COLO668 (cell line): ENCODE measurements around the gene RHEX.
A peak's percentile ranks its signal among the peaks of the same experiment; 100 is the strongest.
"Not testable (repeated sequence)": the region's sequence is repeated elsewhere in the genome, so short reads cannot be mapped to it uniquely, and the experiment has no call there.

Source experiments
- DNase-seq: peaks from one replicate; lab custom pipeline; 2025; ENCODE audit not compliant: unreplicated experiment; lab: John Stamatoyannopoulos, UW

RHEX gene

DNA sequence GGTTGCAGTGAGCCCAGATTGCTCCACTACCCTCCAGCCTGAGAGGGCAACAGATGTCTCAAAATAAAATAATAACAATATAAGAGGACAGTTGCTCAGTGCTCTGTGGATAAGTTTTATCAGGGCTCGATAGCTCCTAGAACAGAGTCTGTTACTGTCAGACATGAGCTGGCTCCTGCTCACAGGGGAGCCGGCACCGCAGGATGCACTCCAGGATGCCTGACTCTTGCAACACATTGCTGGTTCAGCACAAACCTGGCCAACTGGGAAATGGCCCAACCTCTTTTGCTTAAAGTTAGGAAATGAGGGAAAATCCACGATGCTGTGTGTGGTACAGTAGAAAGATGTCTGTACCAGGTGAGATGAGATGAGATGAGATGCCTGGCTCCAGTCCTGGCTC, 23.5 kb upstream of the RHEX start:
- DNase-seq, result no peak

DNA sequence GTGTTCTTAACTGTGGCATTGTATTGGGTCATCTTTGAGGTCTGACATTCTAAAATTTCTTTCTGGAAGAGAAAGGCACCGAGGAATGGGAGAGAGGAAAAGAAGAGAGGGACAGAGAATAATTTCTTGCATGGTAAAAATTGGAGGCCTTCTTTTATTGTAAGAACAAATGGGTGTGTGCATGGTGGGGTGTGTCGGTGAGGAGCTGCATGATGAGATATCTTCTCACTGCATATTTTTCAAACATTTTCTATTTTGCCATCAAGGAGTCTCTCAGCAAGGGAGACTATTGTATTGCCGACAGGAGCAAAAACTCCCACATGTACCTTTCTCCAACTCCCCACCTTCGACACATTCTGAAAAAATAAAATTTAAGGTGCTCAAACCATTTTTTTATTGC, 22.8 kb upstream of the RHEX start:
- DNase-seq, result no peak

DNA sequence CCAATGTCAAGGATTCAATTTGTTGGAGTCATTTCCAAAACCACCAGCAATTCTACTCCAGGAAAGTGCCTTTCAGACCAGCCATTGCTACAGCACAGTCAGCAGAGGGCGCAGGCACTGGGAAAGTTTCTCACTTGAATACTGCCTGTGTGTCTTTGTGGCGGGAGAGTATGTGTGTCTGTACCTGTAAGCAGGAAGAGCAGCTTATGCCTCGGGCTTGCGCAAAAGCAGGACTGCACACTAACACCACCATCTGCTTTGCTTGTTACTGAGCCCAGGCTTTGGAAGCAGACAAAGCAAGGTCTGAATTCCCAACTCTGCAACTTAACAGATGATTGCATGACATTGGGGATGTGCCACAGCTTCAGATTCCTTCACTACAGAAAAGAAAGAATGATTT, 22.3 kb upstream of the RHEX start:
- peak; percentile 78 for DNase-seq

DNA sequence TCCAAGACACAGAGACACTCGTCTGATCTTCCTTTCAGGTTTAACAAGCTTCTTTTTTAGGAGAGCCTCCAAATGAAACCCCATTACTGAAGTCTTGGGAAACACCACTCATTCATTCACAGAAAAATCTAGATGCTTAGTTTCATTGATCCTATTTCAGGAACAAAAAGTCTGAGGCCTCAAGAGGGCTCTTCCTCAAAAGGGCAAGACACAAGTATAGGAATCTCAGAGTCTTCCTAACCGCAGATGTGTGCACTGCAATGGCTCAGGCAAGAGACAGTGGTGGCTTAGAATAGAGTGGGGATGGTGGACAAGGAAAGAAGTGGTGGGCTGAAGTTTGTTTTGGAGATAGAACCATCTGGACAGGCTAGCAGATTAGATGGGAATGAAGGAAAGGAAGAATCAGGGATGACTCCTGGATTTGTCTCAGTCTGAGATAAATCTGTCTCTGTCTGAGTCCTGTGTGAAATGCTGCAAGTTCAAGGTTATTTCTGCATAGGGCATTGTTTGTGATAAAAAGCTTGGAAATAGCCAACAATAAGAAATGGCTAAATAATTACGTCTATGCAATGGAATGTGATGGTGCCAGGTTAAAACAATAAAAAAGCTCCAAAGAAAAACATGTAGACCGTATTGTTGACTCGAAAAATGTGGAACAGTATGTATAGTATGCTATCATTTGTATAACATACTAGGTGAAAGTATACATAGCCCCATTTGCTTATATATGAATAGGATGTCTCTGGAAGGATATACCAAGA, 20.4 kb upstream of the RHEX start:
- DNase-seq, result no peak

DNA sequence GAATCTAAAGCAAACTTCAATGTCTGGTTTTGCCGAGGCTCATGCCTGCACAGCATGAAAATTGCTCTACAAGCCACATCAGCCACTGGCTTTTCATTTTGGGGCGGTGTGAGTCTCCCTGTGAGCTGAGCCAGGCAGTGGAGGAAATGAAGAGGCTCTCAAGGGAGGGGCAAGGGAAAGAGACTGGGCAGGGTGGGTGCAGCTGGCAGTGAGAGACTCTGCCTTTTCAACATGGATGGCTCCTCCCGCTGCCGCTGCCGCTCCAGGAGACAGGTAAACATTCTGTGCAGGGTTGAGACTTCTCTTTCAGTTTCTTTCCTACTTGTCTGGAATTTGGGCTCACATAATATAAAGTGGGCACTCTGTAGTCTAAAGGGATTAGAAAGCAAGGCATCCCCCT, 17.9 kb upstream of the RHEX start:
- no peak for DNase-seq

DNA sequence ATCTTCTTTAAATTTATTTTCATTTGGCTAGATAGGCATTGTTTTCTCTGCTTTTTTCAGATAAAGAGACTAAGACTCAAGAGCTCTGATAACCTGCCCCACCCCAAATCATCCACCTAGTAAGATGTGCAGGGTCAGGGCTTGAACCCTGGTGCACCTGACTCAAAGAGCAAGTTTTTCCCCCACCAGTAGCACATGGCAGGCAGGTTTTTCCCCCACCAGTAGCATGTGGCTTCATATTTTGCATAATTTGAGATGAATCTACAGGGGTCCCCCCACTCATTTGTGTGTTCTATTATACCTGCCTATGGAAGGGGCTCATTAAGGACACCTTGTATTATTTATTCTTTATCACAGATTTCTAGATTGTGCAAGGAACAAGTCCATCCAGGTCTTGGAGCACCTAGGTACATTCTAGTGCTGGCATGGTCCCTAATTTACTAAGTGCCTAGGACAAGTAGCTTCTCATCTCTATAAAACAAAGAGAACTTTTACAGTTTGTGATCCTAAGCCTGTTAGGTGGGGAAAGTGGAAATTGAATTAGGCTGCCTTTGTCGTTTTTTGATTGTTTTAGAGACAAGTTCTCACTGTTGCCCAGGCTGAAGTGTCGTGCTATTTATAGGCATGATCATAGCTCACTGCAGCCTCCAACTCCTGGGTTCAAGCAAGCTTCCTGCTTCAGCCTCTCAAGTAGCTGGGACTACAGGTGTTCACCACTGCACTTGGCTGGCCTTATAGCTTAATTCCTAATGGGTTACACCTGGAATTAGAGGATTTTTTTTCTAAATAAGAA, 16.1 kb upstream of the RHEX start:
- DNase-seq, result no peak

DNA sequence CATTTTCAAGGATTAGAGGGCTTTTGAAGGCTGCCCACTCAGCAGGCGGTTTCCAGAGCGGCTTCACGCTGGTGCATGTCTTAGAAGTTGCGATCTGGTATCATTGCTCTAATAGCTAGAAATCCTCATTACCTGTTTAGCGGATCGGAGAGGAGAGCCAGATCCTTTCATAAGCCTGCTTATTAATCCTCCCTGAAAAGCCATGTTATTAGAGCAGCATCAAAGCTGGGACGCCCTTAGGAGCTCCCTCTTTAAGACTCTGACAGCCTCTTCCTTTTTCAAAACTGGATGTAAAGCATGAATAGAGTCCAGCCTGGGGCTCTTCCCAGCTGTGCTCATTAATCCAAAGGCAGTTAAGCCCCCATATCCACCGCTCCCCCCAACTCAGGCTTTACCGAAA, 15.4 kb upstream of the RHEX start:
- DNase-seq, result no peak

DNA sequence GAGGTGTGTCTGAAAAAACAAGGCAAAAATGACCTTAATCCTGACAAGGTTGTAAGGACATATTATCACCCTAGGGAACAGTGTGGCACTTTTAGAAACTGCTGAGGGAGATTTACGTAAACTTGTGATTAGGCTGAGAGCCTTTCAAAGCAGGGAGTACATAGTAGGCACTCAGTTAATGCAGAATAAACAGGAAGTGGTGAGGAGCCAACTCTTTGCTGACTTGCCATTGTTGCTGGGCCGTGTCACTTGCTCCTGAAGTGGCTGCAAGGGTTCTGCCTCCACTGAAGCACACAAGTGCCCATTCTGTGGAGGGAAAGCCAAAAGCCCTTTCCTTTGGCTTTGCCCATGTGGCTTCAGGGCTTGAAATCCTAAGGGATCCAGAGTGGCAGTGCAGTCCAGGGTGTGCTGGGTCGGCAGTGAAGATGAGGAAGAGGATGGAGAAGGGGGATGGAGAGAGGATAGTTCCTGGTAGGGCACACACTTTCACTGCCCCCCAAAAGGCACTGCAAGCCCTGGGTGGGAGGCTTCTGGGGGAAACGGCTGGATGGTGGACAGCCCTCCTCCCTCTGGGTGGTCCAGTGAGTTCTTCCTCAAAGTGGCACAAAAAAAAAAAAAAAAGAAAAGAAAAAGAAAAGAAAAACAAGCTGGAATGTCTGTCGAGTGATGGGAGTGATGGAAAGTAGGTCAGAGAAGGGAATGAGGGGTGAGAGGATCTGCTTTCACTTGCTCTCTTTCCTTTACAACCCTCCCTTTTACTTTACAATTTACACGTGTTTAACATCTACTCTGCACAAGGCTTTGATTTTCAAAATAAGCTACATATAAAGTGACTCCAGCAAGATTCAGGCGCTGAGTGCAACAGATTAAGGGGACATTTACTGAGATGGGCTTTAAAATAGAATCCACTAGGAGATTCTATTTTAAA, 13.7 kb upstream of the RHEX start:
- DNase-seq, result no peak

DNA sequence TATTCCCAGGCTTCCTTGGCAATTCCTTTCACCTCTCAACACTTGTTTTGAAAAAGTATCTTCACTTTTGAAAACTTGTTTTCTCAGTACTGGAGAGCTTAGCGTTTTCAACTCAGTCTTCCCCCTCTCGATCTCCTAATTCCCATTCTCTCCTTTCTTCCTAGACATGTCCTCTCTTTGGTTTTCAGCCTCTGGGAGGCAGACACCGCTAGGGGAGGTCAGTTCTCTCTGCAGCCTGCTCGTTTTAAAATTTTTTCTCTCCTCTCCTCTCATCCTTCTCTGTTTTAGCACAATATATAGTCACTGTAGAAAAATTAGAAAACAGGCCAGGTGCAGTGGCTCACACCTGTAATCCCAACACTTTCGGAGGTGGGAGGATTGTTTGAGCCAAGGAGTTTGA, 12.6 kb upstream of the RHEX start:
- DNase-seq, result no peak

DNA sequence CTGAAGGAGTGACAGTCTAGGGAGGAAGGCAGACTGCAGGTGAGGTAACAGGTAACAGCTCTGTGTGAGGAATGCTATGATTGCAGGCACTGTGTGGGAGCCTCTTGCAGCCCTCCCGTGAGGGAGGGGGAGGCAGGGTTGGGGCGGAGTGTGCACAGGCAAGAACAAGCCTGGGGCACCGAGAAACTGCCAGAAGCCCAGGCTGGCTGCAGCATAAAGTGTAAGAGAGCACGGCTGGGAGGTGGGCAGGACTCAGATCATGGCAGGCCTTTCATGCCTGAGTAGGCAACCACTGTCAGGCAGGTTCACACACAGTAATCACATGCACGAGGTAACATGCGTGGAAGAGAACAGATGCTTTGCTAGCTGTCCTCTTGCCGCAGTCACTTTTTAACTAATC, 11.3 kb upstream of the RHEX start:
- peak; percentile 31 for DNase-seq

DNA sequence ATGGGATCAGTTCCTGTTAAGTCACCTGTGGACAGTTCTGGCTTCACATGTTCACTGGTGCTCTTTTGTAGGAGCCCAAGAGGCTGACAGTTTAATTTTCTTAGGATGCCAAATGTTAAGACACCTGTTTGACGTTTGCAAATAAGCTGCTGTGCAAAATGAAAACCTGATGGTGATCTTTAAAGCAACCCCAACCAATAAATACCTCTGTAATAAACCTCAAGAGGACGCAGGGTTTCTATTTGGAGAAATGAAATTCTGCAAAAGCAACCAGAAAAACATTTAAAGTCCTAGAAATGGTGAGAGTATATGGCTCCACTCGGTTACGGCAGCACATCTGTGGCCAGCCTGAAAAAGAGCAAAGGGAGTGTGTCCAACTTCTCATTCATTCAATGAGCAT, 5.7 kb upstream of the RHEX start:
- no peak for DNase-seq

DNA sequence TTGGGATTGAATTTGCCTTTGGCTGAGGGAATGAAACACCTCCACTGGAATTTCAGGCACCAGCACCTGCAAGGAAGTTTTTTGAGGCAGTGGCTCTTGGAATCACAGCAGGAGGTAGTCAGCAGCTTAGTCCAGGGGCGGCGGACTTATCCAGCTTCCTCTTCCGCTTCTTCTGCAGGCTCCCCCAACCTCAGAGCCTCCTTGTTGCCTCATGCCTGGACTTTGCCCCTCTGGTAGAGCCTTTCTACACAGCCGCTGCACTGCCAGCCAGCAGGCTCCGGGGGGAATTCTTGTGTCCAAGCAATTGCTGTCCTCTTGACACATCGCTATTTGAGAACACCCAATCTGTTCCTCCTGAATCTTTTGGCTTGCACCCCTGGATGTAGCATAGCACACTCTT, 4.4 kb upstream of the RHEX start:
- DNase-seq, result no peak

DNA sequence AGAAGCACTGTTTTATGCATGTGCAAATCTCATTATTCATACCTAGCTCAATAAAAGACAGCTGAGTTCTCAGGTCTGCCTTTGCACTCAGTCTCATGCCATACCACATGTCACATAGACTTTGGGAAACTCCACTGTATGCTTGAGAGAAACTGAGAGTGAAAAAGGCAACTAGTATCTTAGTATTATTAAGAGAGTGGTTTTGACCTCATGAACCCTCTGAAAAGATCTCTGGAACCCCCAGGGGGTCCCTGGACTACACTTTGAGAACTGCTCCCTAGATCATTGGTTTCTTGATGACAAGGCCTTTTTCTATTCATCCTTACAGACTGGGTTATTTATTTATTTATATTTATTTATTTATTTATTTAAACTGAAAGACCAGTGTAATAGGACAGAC, 3.7 kb upstream of the RHEX start:
- DNase-seq, result no peak

DNA sequence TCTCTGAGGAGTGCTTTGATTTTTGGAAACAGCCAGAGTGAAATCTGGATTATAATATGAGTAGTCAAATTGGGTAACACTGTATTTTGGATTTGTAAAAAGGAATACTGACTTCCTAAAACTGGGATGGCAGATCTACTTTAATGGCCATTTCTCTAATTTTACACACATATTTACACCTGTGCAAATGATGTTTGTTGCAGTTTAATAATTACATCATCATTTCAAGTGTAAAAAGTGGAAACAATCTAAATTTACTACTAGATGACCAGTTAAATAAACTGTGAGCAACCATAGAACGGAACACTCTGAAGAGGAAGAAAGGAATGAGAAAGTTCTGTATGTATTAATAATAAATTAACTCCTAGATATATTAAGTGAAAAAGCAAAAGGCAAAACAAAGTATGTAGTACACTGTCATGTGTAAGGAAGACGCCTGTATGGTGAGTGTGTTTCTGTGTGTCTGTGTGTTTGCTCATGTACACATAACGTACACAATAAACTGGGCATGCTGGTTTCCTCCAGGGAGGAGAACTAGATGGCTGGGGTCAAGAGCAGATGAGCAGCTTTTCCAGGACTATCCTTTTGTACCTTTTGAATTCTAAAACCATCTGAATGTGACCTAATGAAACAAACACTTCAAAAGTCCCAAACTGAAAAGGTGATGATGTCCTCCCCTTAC, 2.9 kb upstream of the RHEX start:
- DNase-seq, result peak; percentile 28

DNA sequence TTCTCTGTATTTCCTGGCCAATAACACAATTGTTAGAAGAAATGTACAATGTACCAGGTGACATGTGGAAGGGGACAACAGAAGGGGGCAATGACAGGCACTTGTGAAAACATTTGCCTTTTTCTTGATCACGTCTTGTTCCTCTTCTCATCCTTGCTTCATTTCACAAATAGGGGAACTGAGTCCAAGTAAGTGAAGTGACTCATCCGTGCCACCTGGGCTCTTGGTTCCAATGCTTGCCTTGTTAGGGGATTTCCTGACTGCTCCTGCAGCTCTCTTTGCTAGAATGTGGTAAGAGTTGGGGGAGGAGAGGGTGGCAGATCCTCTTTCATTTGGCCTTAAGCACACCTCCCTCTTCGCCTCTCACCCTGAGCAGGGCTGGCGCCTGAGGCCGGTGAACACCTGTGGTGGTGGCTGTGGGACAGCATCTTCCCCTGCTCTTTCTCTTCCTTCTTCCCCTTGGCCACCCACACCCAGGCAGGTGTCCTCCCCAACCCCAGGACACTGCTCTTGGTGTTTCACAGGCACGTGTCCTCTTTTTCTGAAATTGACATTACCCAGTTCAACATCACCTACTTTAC, 2.2 kb upstream of the RHEX start:
- DNase-seq, result peak; percentile 51

DNA sequence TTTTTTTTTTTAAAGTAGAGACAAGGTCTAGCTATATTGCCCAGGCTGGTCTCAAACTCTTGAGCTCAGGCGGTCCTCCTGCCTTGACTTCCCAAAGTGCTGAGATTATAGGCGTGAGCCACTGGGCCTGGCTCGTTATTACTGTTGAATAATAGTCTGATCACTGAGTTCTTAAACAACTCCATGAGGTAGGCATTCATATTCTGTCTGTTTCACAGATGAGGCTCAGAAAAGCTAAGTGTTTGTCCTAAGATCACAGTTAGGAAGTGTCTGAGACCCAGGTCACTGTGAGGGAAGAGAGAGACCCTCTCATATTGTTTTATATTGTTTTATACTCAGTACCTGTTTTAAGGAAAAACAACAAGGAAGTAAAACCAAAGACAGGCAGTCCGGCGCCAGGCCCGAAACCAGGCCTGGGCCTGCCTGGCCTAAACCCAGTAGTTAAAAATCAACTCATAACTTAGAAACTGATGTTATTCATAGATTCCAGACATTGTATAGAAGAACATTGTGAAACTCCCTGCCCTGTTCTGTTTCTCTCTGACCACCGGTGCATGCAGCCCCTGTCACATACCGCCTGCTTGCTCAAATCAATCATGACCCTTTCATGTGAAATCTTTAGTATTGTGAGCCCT, 625 bp upstream of the RHEX start:
- DNase-seq, result not testable (repeated sequence)

DNA sequence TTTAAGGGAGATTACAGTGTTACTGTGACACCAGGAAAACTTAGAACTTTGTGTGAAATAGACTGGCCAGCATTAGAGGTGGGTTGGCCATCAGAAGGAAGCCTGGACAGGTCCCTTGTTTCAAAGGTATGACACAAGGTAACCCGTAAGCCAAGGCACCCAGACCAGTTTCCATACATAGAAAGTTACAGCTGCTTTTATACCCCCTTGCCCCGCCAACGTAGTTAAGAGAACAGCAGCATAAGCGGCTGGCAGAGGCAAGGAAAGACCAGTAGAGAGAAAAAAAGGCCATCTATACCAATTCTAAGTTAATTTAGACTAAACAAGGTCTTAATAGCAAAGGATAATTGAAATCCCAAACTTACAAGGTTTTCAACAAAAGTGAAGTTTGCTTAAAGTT, 643 bp downstream of the RHEX start:
- DNase-seq, result not testable (repeated sequence)

DNA sequence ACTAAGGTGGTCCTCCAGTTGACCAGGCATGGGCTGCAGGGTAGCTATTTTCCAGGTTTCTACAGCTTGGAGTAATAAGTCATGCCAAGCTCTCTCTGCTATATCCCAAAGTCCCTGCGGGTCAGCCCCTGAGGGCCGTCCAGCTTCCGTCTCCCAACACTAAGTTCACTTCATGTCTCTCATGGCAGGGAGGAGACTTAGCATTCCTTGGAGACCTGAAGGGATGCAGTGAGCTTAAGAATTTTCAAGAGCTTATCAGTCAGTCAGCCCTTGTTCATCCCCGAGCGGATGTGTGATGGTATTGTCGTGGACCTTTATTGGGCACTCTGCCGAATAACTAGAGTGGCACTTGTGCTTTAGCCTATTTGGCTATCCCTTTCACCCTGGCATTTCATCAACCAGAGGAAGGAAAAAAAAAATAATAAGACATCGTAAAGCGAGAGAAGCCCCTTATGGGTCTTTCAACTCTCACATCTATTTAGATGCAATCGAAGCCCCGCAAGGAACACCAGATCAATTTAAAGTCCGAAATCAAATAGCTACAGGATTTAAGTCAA, 2.2 kb downstream of the RHEX start:
- not testable (repeated sequence) for DNase-seq

DNA sequence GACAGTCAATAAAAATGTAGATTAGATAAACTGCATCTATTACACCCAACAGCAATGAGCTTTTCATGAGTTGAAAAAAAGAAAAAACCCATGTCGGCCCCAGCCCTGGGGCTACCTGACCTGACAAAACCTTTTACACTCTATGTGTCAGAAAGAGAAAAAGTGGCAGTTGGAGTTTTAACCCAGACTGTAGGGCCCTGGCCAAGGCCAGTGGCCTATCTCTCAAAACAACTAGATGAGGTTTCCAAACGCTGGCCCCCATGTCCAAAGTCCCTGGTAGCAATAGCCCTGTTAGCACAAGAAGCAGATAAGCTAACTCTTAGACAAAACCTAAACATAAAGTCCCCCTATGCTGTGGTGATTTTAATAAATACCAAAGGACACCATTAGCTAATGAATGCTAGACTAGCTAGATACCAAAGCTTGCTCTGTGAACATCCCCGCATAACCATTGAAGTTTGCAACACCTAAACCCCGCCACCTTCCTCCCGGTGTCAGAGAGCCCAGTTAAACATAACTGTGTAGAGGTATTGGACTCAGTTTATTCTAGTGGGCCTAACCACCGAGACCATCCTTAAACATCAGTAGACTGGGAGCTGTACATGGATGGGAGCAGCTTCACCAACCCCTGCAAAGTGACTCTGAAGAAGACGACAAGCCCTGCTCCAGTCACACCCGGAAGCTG, 2.8 kb downstream of the RHEX start:
- DNase-seq, result not testable (repeated sequence)
